ENCODE measurements around the gene MAP7. TPM values are rescaled to one million over a fixed set of nuclear protein-coding genes. Genes with fewer than 3 reads are reported as not detected.
A peak's percentile ranks its signal among the peaks of the same experiment; 100 is the strongest.

MAP7 gene
- total RNA-seq, 1 donor = 0.36 TPM

GRCh38 chr6:136334853-136335252 is 215.4 kb downstream of the MAP7 start:
- no peak for DNase-seq (ENCODE audit: low read depth)
- peak; percentile 12 for TF ChIP-seq CTCF (IDR thresholded peaks at IDR 0.05; ENCODE audit: insufficient read depth, low read length)
- H3K4me3 ChIP-seq (ENCODE audit: low read depth, low read length) = no peak overlapping the region

- no peak for DNase-seq (ENCODE audit: low read depth)
- H3K4me3 ChIP-seq (ENCODE audit: low read depth, low read length) = no peak overlapping the region
- no peak for TF ChIP-seq CTCF (IDR thresholded peaks at IDR 0.05; ENCODE audit: insufficient read depth, low read length)
Measured at GRCh38 chr6:136334465-136334846, 215.8 kb downstream of the MAP7 start.

DNA sequence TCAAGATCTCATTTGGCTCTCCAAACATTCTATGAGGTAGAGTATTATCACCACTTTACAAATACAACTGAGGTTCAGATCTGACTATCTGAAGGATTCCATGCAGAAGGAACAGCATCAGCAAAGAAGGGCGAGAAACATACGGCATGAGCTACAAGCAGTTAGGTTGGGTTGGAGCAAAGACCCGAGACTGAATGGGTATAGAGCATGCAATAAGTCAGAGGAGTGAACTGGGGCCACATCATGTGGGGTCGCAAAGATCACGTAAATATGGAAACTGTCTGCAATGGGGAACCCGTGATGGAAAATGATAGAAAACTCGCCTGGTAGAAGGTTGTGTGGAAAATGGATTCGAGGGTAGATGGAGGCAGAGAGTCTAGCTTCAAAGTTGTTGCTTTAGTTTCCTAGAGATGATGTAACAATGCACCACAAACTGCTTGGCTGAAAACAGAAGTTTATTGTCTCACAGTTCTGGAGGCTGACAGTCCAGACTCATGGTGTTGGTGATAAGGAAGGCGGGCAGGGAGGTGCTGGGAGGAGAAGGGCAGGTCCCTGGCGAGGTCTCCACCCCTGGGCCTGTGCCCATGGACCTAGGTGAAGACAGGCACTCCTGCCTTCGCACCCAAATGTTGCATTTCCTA is 216.3 kb downstream of the MAP7 start:
- no peak for DNase-seq (ENCODE audit: low read depth)
- TF ChIP-seq CTCF (IDR thresholded peaks at IDR 0.05; ENCODE audit: insufficient read depth, low read length) = no peak
- no peak overlapping the region for H3K4me3 ChIP-seq (ENCODE audit: low read depth, low read length)

DNA sequence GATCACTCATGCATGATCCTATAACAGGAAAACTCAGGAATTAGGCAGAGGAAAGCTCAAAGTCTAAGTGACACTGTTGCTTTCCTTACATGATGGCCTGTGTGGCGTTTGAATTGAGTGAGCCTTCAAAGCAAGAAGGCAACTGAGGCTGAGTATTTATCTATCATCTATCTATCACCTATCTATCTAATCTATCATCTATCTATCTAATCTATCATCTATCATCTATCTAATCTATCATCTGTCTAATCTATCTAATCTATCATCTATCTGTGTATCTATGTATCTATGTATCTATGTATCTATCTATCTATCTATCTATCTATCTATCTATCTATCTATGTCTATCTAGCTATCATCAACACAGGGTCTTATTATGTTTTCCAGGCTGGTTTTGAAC is 218.8 kb downstream of the MAP7 start:
- no peak for TF ChIP-seq CTCF (IDR thresholded peaks at IDR 0.05; ENCODE audit: insufficient read depth, low read length)

GRCh38 chr6:136330634-136331033 is 219.6 kb downstream of the MAP7 start:
- H3K4me3 ChIP-seq (ENCODE audit: low read depth, low read length) = no peak overlapping the region
- TF ChIP-seq CTCF (IDR thresholded peaks at IDR 0.05; ENCODE audit: insufficient read depth, low read length) = no peak
- no peak for DNase-seq (ENCODE audit: low read depth)

More for the DNA sequence above, 218.8 kb downstream of the MAP7 start:
- DNase-seq (ENCODE audit: low read depth) = no peak
- H3K4me3 ChIP-seq (ENCODE audit: low read depth, low read length) = no peak overlapping the region

- no peak for TF ChIP-seq CTCF (IDR thresholded peaks at IDR 0.05; ENCODE audit: insufficient read depth, low read length)
- H3K4me3 ChIP-seq (ENCODE audit: low read depth, low read length) = no peak overlapping the region
- DNase-seq (ENCODE audit: low read depth) = no peak
Measured at GRCh38 chr6:136326038-136326553, 224.1 kb downstream of the MAP7 start.

Data from fibroblast of the aortic adventitia (primary cell).